Prostate gland (tissue), 2 donors: ENCODE results near the gene DNM3. TPM values are rescaled to one million over a fixed set of nuclear protein-coding genes. Genes with fewer than 3 reads are reported as not detected.

Source experiments
- DNase-seq: peaks from one replicate; pipeline ENCODE4 v3.0.0-alpha.2; 2019; ENCODE audit warnings: low spot score
- H3K27ac ChIP-seq, 2 donors: fragments of 200-600 bp; sonication (generic); 2 replicates each; pipeline ENCODE4 v1.5.1; 2017 to 2019
- H3K27me3 ChIP-seq: fragments of 200-600 bp; sonication (generic); replicated peaks from 2 replicates; pipeline ENCODE4 v1.5.1; 2019; ENCODE audit not compliant: insufficient read depth
- H3K36me3 ChIP-seq, 2 donors: fragments of 200-600 bp; sonication (generic); 1 replicate in 1 of 2; 2 replicates in 1 of 2; pipeline versions ENCODE4 v1.5.1 to v1.8.1; 2017 to 2019
- H3K4me1 ChIP-seq: fragments of 200-600 bp; sonication (generic); replicated peaks from 2 replicates; pipeline ENCODE4 v1.5.1; 2019
- H3K4me3 ChIP-seq, 2 donors: fragments of 200-600 bp; sonication (generic); 2 replicates each; pipeline ENCODE4 v1.5.1; 2017 to 2019
- H3K9me3 ChIP-seq: fragments of 200-600 bp; sonication (generic); 2 replicates; pipeline ENCODE4 v1.5.1; 2017
- POLR2A ChIP-seq: fragments of 450-650 bp; IDR thresholded peaks from one replicate; pipeline ENCODE4 v1.6.1; 2016; ENCODE audit warnings: antibody characterized with exemption, mild to moderate bottlenecking
- POLR2AphosphoS5 ChIP-seq: sonication (generic); formaldehyde crosslinking; IDR thresholded peaks from one replicate; pipeline ENCODE4 v1.6.1; 2017; ENCODE audit warnings: antibody characterized with exemption
- WGBS: methylation state at CpG from one replicate; pipeline ENCODE4 v1.1.5; 2018; 5-methylcytosine and 5-hydroxymethylcytosine counted together
- intact Hi-C: fragments of 100-400 bp; cut with DNase I; formaldehyde crosslinking; loops from one replicate; pipeline ENCODE4 v1.14.2; 2022
- total RNA-seq, 2 donors: library from RNA; depleted of rRNA; stranded (reverse); fragments of >200 nt; gene quantifications; one replicate each; pipeline ENCODE4 v1.1.0, GENCODE V29; 2016
- TF ChIP-seq, protein P1 (sequence below), 4 experiments: fragments of 200-600 bp in 2 of 4; fragments of 450-650 bp in 2 of 4; sonication (generic) in 2 of 4; IDR thresholded peaks; 1 replicate in 3 of 4; 2 replicates in 1 of 4; pipeline ENCODE4 v1.5.1; 2016 to 2019; ENCODE audit warnings: antibody characterized with exemption in 4 of 4, mild to moderate bottlenecking in 2 of 4, moderate library complexity in 2 of 4

The DNM3 gene
- total RNA-seq, 2 donors from 2014 or later = 2.3 to 5.3 TPM

DNA sequence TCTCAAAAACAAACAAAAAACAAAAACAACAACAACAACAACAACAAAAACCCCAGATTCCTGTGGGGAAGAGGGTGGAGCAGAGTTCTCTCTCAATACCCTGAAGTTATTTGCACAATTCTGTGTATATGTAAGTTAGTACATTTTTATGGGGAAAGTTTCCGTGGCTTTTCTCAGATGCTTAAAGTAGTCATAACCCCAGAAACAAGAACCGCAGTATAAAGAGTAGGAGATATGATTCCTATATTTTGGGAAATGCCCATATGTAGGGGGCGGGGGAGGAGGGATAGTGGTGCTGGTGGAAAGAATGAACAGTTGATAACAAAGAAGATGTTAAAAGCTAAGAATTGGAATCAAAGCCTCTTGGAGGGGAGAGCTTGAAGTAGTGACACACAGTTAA lies 131.5 kb downstream of the DNM3 start:
- no peak overlapping the region for H3K27ac ChIP-seq
- no peaks in the 10 kb centered on the region for H3K27me3 ChIP-seq
- TF ChIP-seq, protein P1, sequence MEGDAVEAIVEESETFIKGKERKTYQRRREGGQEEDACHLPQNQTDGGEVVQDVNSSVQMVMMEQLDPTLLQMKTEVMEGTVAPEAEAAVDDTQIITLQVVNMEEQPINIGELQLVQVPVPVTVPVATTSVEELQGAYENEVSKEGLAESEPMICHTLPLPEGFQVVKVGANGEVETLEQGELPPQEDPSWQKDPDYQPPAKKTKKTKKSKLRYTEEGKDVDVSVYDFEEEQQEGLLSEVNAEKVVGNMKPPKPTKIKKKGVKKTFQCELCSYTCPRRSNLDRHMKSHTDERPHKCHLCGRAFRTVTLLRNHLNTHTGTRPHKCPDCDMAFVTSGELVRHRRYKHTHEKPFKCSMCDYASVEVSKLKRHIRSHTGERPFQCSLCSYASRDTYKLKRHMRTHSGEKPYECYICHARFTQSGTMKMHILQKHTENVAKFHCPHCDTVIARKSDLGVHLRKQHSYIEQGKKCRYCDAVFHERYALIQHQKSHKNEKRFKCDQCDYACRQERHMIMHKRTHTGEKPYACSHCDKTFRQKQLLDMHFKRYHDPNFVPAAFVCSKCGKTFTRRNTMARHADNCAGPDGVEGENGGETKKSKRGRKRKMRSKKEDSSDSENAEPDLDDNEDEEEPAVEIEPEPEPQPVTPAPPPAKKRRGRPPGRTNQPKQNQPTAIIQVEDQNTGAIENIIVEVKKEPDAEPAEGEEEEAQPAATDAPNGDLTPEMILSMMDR (IDR thresholded peaks at IDR 0.05) = no peak
- TF ChIP-seq POLR2A (no peak), POLR2AphosphoS5 (no peak)
- no peaks in the 10 kb centered on the region for H3K36me3 ChIP-seq
- DNase-seq = no peak
- WGBS = 79% methylated on average over 3 of the region's 3 CpGs
- no peak overlapping the region for H3K4me3 ChIP-seq
- no peaks in the 10 kb centered on the region for H3K9me3 ChIP-seq
- no peaks in the 10 kb centered on the region for H3K4me1 ChIP-seq
- intact Hi-C loops = no loop called here

- intact Hi-C loops = no loop called here
- Histone ChIP-seq H3K36me3 (no peaks in the 10 kb centered on the region), H3K9me3 (no peaks in the 10 kb centered on the region), H3K27me3 (no peaks in the 10 kb centered on the region), H3K4me3 (no peak overlapping the region), H3K4me1 (no peaks in the 10 kb centered on the region), H3K27ac (no peak overlapping the region)
- TF ChIP-seq POLR2A (no peak), POLR2AphosphoS5 (no peak)
- TF ChIP-seq, protein P1 (IDR thresholded peaks at IDR 0.05) = no peak
- no peak for DNase-seq
Measured at GRCh38 chr1:171973421-171973820, 132.1 kb downstream of the DNM3 start.

DNA sequence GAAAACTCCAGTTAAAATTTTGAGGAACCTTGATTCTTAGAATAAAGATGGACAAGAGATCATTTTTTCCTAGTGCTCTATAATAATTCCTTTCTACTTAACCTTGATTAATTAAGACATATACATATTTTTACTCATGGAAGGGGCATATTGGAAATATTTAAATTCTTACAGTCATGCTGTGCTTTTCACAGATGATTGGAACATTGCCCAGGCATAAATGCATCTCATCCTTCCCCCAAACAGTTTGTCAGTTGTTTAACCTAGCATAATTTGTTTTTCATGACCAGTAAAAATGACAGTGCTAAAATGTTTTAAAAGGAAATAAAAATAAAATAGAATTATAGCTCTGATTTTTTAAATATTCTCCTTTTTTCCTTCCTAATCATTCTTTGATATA lies 140.0 kb downstream of the DNM3 start:
- Histone ChIP-seq H3K4me1 (no peaks in the 10 kb centered on the region), H3K27ac (no peak overlapping the region), H3K27me3 (no peaks in the 10 kb centered on the region), H3K36me3 (no peaks in the 10 kb centered on the region), H3K9me3 (no peaks in the 10 kb centered on the region), H3K4me3 (no peak overlapping the region)
- TF ChIP-seq, protein P1 (IDR thresholded peaks at IDR 0.05) = no peak
- no peak for TF ChIP-seq POLR2A
- TF ChIP-seq POLR2AphosphoS5 = no peak
- intact Hi-C loops = loop anchor here (5.0 kb wide), 1 partner anchor 339 kb away; no protein-coding TSS in a partner anchor
- no peak for DNase-seq

DNA sequence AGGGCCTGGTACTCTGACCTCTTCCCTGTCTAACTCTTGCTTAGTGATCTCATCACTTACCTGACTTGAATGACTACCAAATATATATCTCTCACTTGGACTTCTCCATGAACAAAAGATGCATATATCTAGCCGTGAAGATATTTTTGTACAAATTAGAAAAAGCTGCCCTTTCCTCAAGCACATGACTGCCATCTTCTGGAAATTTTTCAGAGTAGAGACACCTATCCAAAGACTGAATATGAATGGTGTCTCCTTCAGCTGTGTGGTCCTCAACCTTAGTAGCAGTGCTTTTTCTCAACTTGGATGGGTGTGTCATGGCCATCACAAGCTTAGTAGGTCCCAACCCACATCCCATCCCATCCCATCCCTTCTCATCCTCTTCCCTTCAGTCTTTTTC lies 142.3 kb downstream of the DNM3 start:
- Histone ChIP-seq H3K27ac (no peak overlapping the region), H3K36me3 (no peaks in the 10 kb centered on the region), H3K4me1 (no peaks in the 10 kb centered on the region), H3K4me3 (no peak overlapping the region), H3K27me3 (no peaks in the 10 kb centered on the region), H3K9me3 (no peaks in the 10 kb centered on the region)
- TF ChIP-seq, protein P1 (IDR thresholded peaks at IDR 0.05) = no peak
- TF ChIP-seq POLR2AphosphoS5 (no peak), POLR2A (no peak)
- DNase-seq = no peak
- 14% methylated on average over 1 of the region's 1 CpG for WGBS
- intact Hi-C loops = loop anchor here (5.0 kb wide), 1 partner anchor 341 kb away; no protein-coding TSS in a partner anchor

DNA sequence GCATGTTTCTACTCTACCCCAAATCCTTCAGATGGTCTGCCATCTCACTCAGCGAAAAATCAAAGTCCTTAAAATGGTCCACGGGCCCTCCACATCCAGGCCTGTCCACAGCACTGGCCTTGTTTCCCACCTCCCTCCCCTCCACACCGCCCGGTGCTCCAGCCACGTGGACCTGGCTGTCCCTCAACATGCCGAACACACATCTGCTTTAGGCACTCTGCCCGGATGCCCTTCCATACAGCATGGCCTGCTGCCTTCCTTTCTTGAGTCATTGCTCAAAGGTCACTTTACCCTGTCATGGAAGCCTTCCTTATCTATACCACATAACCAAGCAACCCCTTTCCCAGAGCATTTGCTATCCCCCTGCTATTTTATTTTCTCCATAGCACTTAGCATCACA lies 143.0 kb downstream of the DNM3 start:
- no peak overlapping the region for H3K4me3 ChIP-seq
- H3K4me1 ChIP-seq = no peaks in the 10 kb centered on the region
- no peak for DNase-seq
- H3K36me3 ChIP-seq = no peaks in the 10 kb centered on the region
- H3K27me3 ChIP-seq = no peaks in the 10 kb centered on the region
- H3K9me3 ChIP-seq = no peaks in the 10 kb centered on the region
- H3K27ac ChIP-seq = no peak overlapping the region
- intact Hi-C loops = loop anchor here (2.0 to 5.0 kb wide), 2 partner anchors 183 to 342 kb away; no protein-coding TSS in a partner anchor
- 63% methylated on average over 7 of the region's 7 CpGs for WGBS
- no peak for TF ChIP-seq POLR2AphosphoS5
- TF ChIP-seq, protein P1 (IDR thresholded peaks at IDR 0.05) = no peak
